Adrenal gland (tissue), 12 donors: ENCODE data around the gene GABRG1. TPM values are rescaled to one million over a fixed set of nuclear protein-coding genes. Genes with fewer than 3 reads are reported as not detected.

ENCODE experiments used
- DNase-seq, 7 donors: peaks; one replicate each; pipeline ENCODE4 v3.0.0-alpha.2; 2019 to 2020
- H3K27ac ChIP-seq, 5 donors: fragments of 200-600 bp; sonication (generic) in 4 of 5; 1 replicate in 3 of 5; 2 replicates in 2 of 5; pipeline versions ENCODE4 v1.5.1 to v1.8.0; 2016 to 2020; ENCODE audit warnings: mild to moderate bottlenecking in 1 of 5
- H3K27me3 ChIP-seq: fragments of 200-600 bp; 2 replicates; pipeline ENCODE4 v1.8.0; 2021
- H3K36me3 ChIP-seq, 2 donors: fragments of 200-600 bp; replicated peaks in 1 of 2; 1 replicate in 1 of 2; 2 replicates in 1 of 2; pipeline versions ENCODE4 v1.5.1 to v1.8.0; 2018 to 2022
- H3K4me1 ChIP-seq, 2 donors: fragments of 200-600 bp; replicated peaks in 1 of 2; 1 replicate in 1 of 2; 2 replicates in 1 of 2; pipeline versions ENCODE4 v1.5.1 to v1.8.0; 2018 to 2021
- H3K4me3 ChIP-seq, 4 donors: fragments of 200-600 bp; sonication (generic) in 3 of 4; one replicate each; pipeline ENCODE4 v1.5.1; 2016 to 2018
- H3K9me3 ChIP-seq, 3 donors: fragments of 200-600 bp; sonication (generic) in 1 of 3; replicated peaks in 1 of 3; 1 replicate in 2 of 3; 2 replicates in 1 of 3; pipeline versions ENCODE4 v1.5.1 to v1.8.0; 2016 to 2021
- POLR2A ChIP-seq, 2 donors: fragments of 450-650 bp; IDR thresholded peaks; one replicate each; pipeline ENCODE4 v1.6.1; 2017; ENCODE audit warnings: antibody characterized with exemption in 2 of 2, mild to moderate bottlenecking in 2 of 2, moderate library complexity in 1 of 2
- WGBS, 4 donors: extraction: QIAGEN DNeasy Blood & Tissue Kit in 2 of 4; methylation state at CpG; one replicate each; pipeline versions ENCODE4 v1.1.5 to v1.1.7; 2013 to 2017; 5-methylcytosine and 5-hydroxymethylcytosine counted together
- intact Hi-C, 2 donors: fragments of 100-400 bp; cut with DNase I; formaldehyde crosslinking; loops; one replicate each; pipeline versions ENCODE4 v1.14.1 to v1.15.0; 2022 to 2023
- polyA plus RNA-seq, 3 donors: library from polyadenylated mRNA; stranded (reverse); fragments of 200-250 nt in 2 of 3; fragments of 350-450 nt in 1 of 3; fragmentation: Illumina TruSeq in 1 of 3; extraction: RNeasy Lipid Tissue Mini Kit (QIAGEN cat#74804) in 1 of 3; gene quantifications; one replicate each; pipeline ENCODE4 v1.2.3, GENCODE V29; 2013 to 2014
- total RNA-seq, 9 donors: library from RNA; depleted of rRNA in 4 of 9; stranded (reverse); fragments of >200 nt in 4 of 9; fragments of 120-200 nt in 1 of 9; fragmentation: NEBNext Ultra II Directional in 1 of 9; extraction: Animal tissue kit (Norgen Biotek cat#: 25700) in 1 of 9; gene quantifications; one replicate each; pipeline versions ENCODE4 v1.1.0 to v1.2.4, GENCODE V29; 2013 to 2023
- TF ChIP-seq, protein P1 (sequence below), 6 experiments: fragments of 450-650 bp in 4 of 6; fragments of 200-600 bp in 2 of 6; sonication (generic) in 1 of 6; IDR thresholded peaks; 1 replicate in 5 of 6; 2 replicates in 1 of 6; pipeline versions ENCODE4 v1.5.1 to v1.8.0; 2016 to 2021; ENCODE audit warnings: antibody characterized with exemption in 6 of 6, mild to moderate bottlenecking in 2 of 6, moderate library complexity in 1 of 6
- donor health status: healthy with polysubstance abuse.
- donor health status: Bipolar disorder and iron deficiency.
- donor health status: DM: yes; HTN: yes; CAD: no.
- donor health status: DM: no; HTN: no; CAD: no.
- donor health status: DM: no; HTN: no; CAD: no.
- donor health status: DM: yes; HTN: yes; CAD: no.

Gene GABRG1
- total and polyA plus RNA-seq, 12 donors = under 0.01 to 0.70 (median 0.05) TPM; not detected in 6

DNA sequence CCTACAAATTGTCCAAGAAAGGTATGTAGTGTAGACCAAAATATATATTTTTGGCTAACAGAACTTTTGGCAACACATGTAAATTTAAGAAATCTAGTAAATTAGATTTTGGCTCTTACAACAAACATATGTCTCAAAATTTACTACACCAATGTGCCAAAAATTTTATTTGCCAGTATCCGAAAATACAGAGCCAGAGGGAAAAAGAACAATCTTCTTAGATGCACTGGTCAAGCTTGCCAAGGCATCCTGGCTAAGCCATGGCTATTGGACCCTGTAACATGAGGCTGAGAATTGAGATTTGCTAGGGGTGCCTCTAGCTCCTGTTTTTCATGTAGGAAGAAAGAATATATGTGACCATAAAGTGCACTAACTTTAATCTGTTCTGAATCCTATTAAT, 91.8 kb downstream of the GABRG1 start:
- Histone ChIP-seq H3K36me3 (no peaks in the 10 kb centered on the region), H3K4me1 (no peaks in the 10 kb centered on the region), H3K27ac (no peak overlapping the region), H3K27me3 (no peaks in the 10 kb centered on the region), H3K9me3 (no peaks in the 10 kb centered on the region), H3K4me3 (no peak overlapping the region)
- DNase-seq = no peak
- WGBS, 4 donors = 56 to 77% (median 64%) methylated on average over 1 of the region's 1 CpG
- intact Hi-C loops = no loop called here
- no peak for TF ChIP-seq POLR2A (IDR thresholded peaks at IDR 0.05)
- TF ChIP-seq, protein P1, sequence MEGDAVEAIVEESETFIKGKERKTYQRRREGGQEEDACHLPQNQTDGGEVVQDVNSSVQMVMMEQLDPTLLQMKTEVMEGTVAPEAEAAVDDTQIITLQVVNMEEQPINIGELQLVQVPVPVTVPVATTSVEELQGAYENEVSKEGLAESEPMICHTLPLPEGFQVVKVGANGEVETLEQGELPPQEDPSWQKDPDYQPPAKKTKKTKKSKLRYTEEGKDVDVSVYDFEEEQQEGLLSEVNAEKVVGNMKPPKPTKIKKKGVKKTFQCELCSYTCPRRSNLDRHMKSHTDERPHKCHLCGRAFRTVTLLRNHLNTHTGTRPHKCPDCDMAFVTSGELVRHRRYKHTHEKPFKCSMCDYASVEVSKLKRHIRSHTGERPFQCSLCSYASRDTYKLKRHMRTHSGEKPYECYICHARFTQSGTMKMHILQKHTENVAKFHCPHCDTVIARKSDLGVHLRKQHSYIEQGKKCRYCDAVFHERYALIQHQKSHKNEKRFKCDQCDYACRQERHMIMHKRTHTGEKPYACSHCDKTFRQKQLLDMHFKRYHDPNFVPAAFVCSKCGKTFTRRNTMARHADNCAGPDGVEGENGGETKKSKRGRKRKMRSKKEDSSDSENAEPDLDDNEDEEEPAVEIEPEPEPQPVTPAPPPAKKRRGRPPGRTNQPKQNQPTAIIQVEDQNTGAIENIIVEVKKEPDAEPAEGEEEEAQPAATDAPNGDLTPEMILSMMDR (IDR thresholded peaks at IDR 0.05) = no peak

- no peak overlapping the region for H3K27ac ChIP-seq
- no peak overlapping the region for H3K4me3 ChIP-seq
- no peak for DNase-seq
- no peaks in the 10 kb centered on the region for H3K36me3 ChIP-seq
- H3K9me3 ChIP-seq = no peaks in the 10 kb centered on the region
- TF ChIP-seq, protein P1 (IDR thresholded peaks at IDR 0.05) = no peak
- TF ChIP-seq POLR2A (IDR thresholded peaks at IDR 0.05) = no peak
- no peaks in the 10 kb centered on the region for H3K4me1 ChIP-seq
- intact Hi-C loops = no loop called here
- H3K27me3 ChIP-seq = no peaks in the 10 kb centered on the region
These were observed 107.5 kb downstream of the GABRG1 start for GRCh38 chr4:46016306-46016705.

DNA sequence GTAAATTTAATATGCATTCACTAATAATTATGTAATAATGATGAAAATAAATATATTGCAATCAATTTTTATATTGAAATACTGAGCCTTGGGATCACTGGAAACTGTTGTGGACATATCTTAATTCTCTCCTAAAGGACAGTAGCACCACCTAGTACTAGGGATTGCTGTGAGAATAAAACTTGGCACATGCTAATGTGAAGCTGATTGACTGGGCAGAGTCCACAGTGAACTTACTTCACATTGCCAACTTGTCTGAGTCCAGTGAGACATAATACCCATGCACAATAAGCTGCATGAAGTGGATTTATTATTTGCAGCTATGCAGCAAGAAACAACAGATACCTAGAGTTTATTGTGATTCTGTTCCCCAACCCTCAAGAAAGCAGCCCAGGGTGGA, 131.1 kb downstream of the GABRG1 start:
- no peak overlapping the region for H3K27ac ChIP-seq
- H3K4me1 ChIP-seq = no peaks in the 10 kb centered on the region
- DNase-seq = no peak
- no peak overlapping the region for H3K4me3 ChIP-seq
- H3K27me3 ChIP-seq = no peaks in the 10 kb centered on the region
- no peaks in the 10 kb centered on the region for H3K36me3 ChIP-seq
- TF ChIP-seq, protein P1 (IDR thresholded peaks at IDR 0.05) = no peak
- no peak for TF ChIP-seq POLR2A (IDR thresholded peaks at IDR 0.05)
- intact Hi-C loops = no loop called here
- H3K9me3 ChIP-seq = no peaks in the 10 kb centered on the region

GRCh38 chr4:45989775-45990174, 134.1 kb downstream of the GABRG1 start:
- WGBS, 4 donors = 45 to 71% (median 62%) methylated on average over 1 of the region's 1 CpG
- no peak for DNase-seq
- Histone ChIP-seq H3K27me3 (no peaks in the 10 kb centered on the region), H3K4me1 (no peaks in the 10 kb centered on the region), H3K9me3 (no peaks in the 10 kb centered on the region), H3K36me3 (no peaks in the 10 kb centered on the region), H3K4me3 (no peak overlapping the region), H3K27ac (no peak overlapping the region)
- intact Hi-C loops = no loop called here
- TF ChIP-seq POLR2A (IDR thresholded peaks at IDR 0.05) = no peak
- TF ChIP-seq, protein P1 (IDR thresholded peaks at IDR 0.05) = no peak
